BJ (cell line): ENCODE data around the gene KRTAP4-5. TPM values are rescaled to one million over a fixed set of nuclear protein-coding genes. Genes with fewer than 3 reads are reported as not detected.
"Not testable (repeated sequence)": the region's sequence is repeated elsewhere in the genome, so short reads cannot be mapped to it uniquely, and the experiment has no call there.

Experiments used
- CTCF ChIA-PET: fragments of 350-600 bp; formaldehyde crosslinking; extraction: SDS; loops from one replicate; lab custom pipeline; 2021; ENCODE audit warnings: antibody characterized with exemption, inconsistent platforms; lab: Yijun Ruan, JAX
- POLR2A ChIA-PET: fragments of 300-600 bp; sonication (Branson Sonifier 250); formaldehyde crosslinking; extraction: SDS; loops from one replicate; lab custom pipeline; 2021; ENCODE audit warnings: antibody characterized with exemption; lab: Charles Lee
- DNase-seq: peaks from one replicate; pipeline ENCODE4 v3.0.0-alpha.2; 2011; ENCODE audit warnings: low read depth
- H3K27me3 ChIP-seq: 2 replicates; pipeline ENCODE4 v1.6.0; 2011; ENCODE audit warnings: low read length; ENCODE audit not compliant: control insufficient read depth, insufficient read depth
- H3K36me3 ChIP-seq: 2 replicates; pipeline ENCODE4 v1.5.1; 2011; ENCODE audit warnings: low read length; ENCODE audit not compliant: control insufficient read depth, insufficient read depth
- H3K4me3 ChIP-seq: 2 replicates; pipeline ENCODE4 v1.5.1; 2011; ENCODE audit warnings: low read depth, mild to moderate bottlenecking, control low read depth, low read length
- CTCF ChIP-seq: IDR thresholded peaks from 2 replicates; pipeline ENCODE4 v1.5.1; 2011; ENCODE audit warnings: low read depth, mild to moderate bottlenecking, control low read depth, inconsistent platforms, low read length, moderate library complexity; ENCODE audit not compliant: insufficient read depth
- polyA plus RNA-seq: library from polyadenylated mRNA; depleted of rRNA; stranded (reverse); fragments of >200 nt; gene quantifications from 2 replicates; pipeline ENCODE4 v1.2.3, GENCODE V29; 2011

Gene KRTAP4-5
- polyA plus RNA-seq, 1 experiment, result not detected

DNA sequence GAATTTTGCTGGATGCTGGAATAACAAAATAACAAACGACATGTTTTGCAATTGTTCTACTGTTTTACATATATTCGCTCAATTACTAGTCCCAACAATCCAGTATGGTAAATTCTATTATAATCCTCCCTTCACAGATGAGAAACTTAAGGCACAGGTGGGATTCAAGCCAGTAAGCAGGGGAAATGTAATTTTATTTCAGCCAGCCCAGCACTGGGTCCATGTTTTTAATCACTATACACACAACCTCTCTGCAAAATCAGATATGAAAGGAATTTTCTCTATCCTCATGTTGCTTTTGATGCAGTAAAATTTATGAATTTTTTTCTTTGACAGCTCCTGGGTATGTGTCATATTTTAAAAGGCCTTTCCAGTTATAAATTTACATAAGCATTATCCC, 4.4 kb downstream of the KRTAP4-5 start:
- ChIA-PET CTCF (no interaction called here), POLR2A (no interaction called here)
- TF ChIP-seq CTCF, result no peak
- no peaks in the 10 kb centered on the region for H3K27me3 ChIP-seq
- H3K36me3 ChIP-seq, result no peaks in the 10 kb centered on the region
- no peak overlapping the region for H3K4me3 ChIP-seq
- no peak for DNase-seq

GRCh38 chr17:41144846-41145245, 4.8 kb downstream of the KRTAP4-5 start:
- CTCF ChIA-PET, result no interaction called here
- POLR2A ChIA-PET, result no interaction called here

DNA sequence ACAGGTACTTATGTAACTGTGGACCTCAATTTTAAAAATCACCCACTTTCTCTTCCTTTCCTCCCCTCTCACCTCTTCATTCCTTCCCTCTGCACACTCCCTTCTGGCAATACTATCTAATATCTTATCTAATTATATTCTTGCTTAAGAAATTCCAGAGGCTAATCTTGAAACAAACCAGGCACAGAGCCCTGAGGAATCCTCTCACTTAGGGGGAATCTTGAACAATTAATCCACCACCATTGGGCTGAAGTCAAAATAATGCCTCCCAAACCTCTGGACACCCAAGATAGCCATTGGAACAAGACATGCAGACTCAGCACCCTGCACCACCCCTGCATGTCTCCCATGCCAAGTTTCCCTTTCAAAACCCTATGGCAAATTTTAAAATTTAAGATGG, 8.3 kb downstream of the KRTAP4-5 start:
- Histone ChIP-seq H3K27me3 (no peaks in the 10 kb centered on the region), H3K36me3 (no peaks in the 10 kb centered on the region), H3K4me3 (no peak overlapping the region)
- TF ChIP-seq CTCF, result no peak
- DNase-seq, result no peak
- ChIA-PET CTCF (interaction anchor here (0.6 kb wide), 1 partner anchor 270 kb away, joined by 3 read pairs; no protein-coding TSS in a partner anchor), POLR2A (no interaction called here)

More at GRCh38 chr17:41144846-41145245, 4.8 kb downstream of the KRTAP4-5 start:
- DNase-seq, result no peak
- no peak overlapping the region for H3K4me3 ChIP-seq
- H3K27me3 ChIP-seq, result no peaks in the 10 kb centered on the region
- no peak for TF ChIP-seq CTCF
- no peaks in the 10 kb centered on the region for H3K36me3 ChIP-seq

GRCh38 chr17:41140360-41141131, 9.1 kb downstream of the KRTAP4-5 start, which contains the start of gene KRTAP4-6:
KRTAP4-6 (minus strand) TSS chr17:41140544; CDS start chr17:41140487, 57 bp downstream.
- TF ChIP-seq CTCF, result no peak
- POLR2A ChIA-PET, result no interaction called here
- H3K27me3 ChIP-seq, result no peaks in the 10 kb centered on the region
- CTCF ChIA-PET, result no interaction called here
- peak; percentile 60 for DNase-seq
- no peaks in the 10 kb centered on the region for H3K36me3 ChIP-seq
- no peak within 1 kb of the TSS for H3K4me3 ChIP-seq

GRCh38 chr17:41139865-41140264, 9.8 kb downstream of the KRTAP4-5 start:
- POLR2A ChIA-PET, result not testable (repeated sequence)

More at GRCh38 chr17:41139865-41140264, 9.8 kb downstream of the KRTAP4-5 start:
- not testable (repeated sequence) for H3K36me3 ChIP-seq, H3K27me3 ChIP-seq, DNase-seq, H3K4me3 ChIP-seq
- CTCF ChIA-PET, result interaction anchor here (0.7 kb wide), 1 partner anchor 410 kb away, joined by 3 read pairs; no protein-coding TSS in a partner anchor
